Measurements from ENCODE around the gene ZBTB2.

DNA sequence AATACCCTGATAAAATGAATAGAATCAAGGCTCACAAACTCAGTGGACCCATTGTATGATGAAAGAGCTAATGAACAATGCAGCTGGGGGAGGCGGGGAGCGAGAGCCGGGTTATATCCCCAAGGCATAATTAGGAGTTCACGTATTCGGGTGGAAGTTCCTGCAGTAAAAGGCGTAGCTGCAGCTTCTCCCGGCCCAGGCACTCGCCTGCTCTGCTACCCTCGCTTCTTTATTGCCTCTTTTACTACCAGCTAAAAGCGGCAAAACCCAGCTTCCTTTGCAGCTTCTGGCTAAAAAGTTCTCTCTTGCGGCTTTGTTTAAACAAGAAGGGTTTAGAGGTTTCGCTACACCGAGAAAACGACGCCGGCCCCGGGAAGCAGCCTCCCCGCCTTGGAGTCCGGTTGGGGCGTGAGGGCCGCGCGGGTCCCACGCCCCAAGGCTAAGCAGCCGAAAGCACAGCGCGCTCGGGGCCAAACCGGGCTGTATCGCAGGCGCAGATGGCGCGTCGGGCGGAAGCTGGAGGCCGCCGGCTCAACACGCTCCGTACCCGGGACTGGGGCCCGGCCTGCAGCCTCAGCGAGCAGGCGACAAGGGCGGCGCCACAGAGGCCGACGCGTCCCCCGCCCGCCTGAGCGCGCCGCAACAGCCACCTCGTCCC lies 1.6 kb downstream of the ZBTB2 start:
- TF ChIP-seq CREB5 (CRISPR knock-in tag; IDR thresholded peaks at IDR 0.05; ENCODE audit: low read depth) (no peak), ARNTL (CRISPR knock-in tag; IDR thresholded peaks at IDR 0.05; ENCODE audit: borderline replicate concordance, low read depth) (no peak), OSR1 (CRISPR knock-in tag; IDR thresholded peaks at IDR 0.05) (no peak)
- TF ChIP-seq, protein P1, sequence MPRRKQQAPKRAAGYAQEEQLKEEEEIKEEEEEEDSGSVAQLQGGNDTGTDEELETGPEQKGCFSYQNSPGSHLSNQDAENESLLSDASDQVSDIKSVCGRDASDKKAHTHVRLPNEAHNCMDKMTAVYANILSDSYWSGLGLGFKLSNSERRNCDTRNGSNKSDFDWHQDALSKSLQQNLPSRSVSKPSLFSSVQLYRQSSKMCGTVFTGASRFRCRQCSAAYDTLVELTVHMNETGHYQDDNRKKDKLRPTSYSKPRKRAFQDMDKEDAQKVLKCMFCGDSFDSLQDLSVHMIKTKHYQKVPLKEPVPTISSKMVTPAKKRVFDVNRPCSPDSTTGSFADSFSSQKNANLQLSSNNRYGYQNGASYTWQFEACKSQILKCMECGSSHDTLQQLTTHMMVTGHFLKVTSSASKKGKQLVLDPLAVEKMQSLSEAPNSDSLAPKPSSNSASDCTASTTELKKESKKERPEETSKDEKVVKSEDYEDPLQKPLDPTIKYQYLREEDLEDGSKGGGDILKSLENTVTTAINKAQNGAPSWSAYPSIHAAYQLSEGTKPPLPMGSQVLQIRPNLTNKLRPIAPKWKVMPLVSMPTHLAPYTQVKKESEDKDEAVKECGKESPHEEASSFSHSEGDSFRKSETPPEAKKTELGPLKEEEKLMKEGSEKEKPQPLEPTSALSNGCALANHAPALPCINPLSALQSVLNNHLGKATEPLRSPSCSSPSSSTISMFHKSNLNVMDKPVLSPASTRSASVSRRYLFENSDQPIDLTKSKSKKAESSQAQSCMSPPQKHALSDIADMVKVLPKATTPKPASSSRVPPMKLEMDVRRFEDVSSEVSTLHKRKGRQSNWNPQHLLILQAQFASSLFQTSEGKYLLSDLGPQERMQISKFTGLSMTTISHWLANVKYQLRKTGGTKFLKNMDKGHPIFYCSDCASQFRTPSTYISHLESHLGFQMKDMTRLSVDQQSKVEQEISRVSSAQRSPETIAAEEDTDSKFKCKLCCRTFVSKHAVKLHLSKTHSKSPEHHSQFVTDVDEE (CRISPR knock-in tag; IDR thresholded peaks at IDR 0.05): no peak

Data from SK-N-SH treated with all-trans-retinoic acid at 6 μM for 48 hours (cell line).